HG02623 (cell line): ENCODE data around the gene UBE2K.
"Not testable (repeated sequence)": the region's sequence is repeated elsewhere in the genome, so short reads cannot be mapped to it uniquely, and the experiment has no call there.

ENCODE experiments used
- ATAC-seq: cut with Tn5 transposase; IDR thresholded peaks from one replicate; pipeline ENCODE4 v1.9.1; 2021; ENCODE audit warnings: moderate library complexity; ENCODE audit not compliant: unreplicated experiment

Gene UBE2K

GRCh38 chr4:39687014-39687413, 10.9 kb upstream of the UBE2K start:
- ATAC-seq = no peak

- ATAC-seq = no peak
Observed at GRCh38 chr4:39689970-39690369, 8.0 kb upstream of the UBE2K start.

- peak; percentile 16 for ATAC-seq
Observed at GRCh38 chr4:39698424-39699009, 581 bp downstream of the UBE2K start.

GRCh38 chr4:39699687-39700409, 1.9 kb downstream of the UBE2K start:
- no peak for ATAC-seq

GRCh38 chr4:39700554-39700953, 2.6 kb downstream of the UBE2K start:
- no peak for ATAC-seq

- no peak for ATAC-seq
Observed at GRCh38 chr4:39702716-39703115, 4.8 kb downstream of the UBE2K start.

DNA sequence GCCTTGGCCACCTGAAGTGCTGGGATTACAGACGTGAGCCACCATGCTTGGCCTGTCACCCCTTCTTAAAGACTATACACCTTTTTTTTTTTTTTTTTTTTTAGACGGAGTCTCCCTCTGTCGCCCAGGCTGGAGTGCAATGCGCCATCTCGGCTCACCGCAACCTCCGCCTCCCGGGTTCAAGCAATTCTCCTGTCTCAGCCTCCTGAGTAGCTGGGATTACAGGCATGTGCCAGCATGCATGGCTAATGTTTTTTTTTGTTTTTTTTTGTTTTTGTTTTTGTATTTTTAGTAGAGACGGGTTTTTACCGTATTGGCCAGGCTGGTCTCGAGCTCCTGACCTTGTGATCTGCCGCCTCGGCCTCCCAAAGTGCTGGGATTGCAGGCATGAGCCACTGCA, 6.9 kb downstream of the UBE2K start:
- not testable (repeated sequence) for ATAC-seq

DNA sequence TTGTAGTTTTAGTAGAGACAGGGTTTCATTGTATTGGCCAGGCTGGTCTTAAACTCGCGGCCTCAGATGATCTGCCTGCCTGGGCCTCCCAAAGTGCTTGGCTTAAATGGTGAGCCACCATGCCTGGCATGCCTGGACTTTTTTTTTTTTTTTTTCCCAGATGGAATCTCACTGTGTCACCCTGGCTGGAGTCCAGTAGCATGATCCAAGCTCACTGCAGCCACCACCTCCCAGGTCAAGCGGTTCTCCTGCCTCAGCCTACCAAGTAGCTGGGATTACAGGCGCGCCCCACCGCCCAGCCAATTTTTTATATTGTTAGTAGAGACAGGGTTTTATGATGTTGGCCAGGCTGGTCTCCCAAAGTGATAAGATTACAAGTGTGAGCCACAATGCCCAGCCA, 8.4 kb downstream of the UBE2K start:
- ATAC-seq = no peak

DNA sequence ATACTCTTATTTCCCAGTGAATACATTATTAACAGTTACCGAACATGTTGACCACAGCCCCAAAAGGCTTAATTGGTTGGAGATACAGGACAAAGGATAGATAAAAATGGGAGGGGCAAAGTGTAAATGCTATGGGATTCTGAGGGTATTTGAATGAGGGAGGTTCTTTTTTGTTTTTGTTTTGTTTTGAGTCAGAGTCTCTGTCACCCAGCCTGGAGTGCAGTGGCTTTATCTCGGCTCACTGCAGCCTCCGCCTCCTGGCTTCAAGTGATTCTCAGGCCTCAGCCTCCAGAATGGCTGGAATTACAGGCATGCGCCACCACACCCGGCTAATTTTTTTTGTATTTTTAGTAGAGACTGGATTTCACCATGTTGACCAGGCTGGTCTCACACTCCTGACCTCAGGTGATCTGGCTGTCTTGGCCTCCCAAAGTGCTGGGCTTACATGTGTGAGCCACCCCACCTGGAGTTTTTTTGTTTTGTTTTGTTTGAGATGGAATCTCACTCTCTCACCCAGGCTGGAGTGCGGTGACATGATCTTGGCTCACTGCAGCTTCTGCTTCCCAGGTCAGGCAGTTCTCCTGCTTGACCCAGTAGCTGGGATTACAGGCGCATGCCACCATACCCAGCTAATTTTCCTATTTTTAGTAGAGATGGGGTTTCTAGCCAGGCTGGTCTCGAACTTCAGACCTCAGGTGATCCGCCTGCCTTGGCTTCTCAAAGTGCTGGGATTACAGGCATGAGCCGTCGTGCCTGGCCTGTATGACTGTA, 9.0 kb downstream of the UBE2K start:
- no peak for ATAC-seq

- ATAC-seq = no peak
Observed at GRCh38 chr4:39710098-39710896, 12.4 kb downstream of the UBE2K start.

DNA sequence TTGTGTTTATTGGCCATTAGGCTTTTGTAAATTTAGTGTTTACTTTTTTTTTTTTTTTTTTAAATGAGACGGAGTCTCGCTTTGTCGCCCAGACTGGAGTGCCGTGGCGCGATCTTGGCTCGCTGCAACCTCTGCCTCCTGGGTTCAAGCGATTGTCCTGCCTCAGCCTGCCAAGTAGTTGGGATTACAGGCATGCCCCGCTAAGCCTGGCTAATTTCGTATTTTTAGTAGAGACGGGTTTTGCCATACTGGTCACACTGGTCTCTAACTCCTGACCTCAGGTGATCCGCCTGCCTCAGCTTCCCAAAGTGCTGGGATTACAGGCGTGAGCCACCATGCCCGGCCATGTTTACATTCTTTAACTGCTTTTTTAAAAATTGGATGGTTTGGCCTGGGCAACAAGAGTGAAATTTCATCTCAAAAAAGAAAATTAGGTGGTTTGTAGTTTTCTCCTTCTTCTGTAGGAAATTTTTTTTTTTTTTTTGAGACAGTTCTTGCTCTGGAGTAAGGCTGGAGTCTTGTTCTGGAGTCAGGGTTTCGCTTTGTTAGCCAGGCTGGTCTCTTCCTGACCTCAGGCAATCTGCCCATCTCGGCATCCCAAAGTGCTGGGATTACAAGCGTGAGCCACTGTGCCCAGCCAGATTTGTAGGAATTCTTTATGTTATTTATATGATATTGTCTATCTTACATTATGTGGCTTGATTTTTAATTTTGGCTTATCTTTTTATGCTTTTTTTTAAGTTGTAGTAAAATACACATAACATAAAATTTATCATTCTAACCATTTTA, 15.1 kb downstream of the UBE2K start:
- ATAC-seq = no peak

DNA sequence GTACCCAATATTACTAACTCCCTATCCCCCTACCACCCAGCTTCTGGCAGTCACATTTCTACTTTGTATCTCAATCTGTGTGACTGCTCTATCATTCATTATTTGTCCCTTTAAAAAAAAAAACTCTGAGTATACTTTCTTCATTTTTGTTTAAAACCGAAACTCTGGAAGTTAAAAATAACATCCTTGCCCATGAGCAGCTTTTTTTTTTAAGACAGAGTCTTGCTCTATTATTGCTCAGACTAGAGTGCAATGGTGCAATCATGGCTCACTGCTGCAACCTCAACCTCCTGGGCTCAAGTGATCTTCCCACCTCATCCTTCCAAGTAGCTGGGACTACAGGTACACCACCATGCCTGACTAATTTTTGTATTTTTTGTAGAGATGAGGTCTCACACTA, 15.8 kb downstream of the UBE2K start:
- peak; percentile 46 for ATAC-seq

GRCh38 chr4:39714166-39714565, 16.2 kb downstream of the UBE2K start:
- no peak for ATAC-seq

DNA sequence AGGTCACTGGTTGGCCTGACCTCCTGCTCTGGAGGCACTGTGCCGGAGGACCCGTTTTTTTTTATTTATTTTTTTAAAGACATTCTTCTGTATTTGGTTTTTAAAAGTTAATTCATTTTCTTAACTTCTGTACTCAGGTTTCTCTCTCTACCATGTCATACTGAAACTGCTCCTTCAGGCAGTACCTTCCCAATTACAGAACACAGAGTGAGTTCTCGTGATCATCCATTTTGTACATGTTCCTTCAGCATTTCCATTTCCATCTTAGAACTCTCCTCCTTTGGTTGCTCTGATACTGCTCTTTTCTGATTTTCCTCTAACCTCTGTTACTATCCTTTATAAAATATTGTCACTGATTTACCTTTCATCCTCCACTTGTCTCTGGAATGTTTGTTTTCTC, 17.9 kb downstream of the UBE2K start:
- ATAC-seq = no peak

DNA sequence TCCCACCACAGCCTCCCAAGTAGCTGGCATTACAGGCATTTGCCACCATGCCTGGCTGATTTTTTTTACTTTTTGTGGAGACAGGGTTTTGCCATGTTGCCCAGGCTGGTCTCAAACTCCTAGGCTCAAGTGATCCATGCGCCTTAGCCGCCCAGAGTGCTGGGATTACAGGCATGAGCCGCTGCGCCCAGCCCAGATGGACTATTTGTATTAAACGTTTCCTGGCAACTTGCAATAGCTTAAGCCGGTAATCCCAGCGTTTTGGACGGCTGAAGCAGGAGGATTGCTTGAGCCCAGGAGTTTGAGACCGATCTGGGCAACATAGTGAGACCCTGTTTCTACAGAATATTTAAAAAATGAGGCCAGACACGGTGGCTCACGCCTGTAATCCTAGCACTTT, 18.4 kb downstream of the UBE2K start:
- no peak for ATAC-seq

DNA sequence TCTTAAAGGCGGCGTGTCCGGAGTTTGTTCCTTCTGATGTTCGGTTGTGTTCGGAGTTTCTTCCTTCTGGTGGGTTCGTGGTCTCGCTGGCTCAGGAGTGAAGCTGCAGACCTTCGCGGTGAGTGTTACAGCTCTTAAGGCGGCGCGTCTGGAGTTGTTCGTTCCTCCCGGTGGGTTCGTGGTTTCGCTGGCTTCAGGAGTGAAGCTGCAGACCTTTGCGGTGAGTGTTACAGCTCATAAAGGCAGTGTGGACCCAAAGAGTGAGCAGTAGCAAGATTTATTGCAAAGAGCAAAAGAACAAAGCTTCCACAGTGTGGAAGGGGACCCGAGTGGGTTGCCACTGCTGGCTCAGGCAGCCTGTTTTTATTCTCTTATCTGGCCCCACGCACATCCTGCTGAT, 19.8 kb downstream of the UBE2K start:
- not testable (repeated sequence) for ATAC-seq

DNA sequence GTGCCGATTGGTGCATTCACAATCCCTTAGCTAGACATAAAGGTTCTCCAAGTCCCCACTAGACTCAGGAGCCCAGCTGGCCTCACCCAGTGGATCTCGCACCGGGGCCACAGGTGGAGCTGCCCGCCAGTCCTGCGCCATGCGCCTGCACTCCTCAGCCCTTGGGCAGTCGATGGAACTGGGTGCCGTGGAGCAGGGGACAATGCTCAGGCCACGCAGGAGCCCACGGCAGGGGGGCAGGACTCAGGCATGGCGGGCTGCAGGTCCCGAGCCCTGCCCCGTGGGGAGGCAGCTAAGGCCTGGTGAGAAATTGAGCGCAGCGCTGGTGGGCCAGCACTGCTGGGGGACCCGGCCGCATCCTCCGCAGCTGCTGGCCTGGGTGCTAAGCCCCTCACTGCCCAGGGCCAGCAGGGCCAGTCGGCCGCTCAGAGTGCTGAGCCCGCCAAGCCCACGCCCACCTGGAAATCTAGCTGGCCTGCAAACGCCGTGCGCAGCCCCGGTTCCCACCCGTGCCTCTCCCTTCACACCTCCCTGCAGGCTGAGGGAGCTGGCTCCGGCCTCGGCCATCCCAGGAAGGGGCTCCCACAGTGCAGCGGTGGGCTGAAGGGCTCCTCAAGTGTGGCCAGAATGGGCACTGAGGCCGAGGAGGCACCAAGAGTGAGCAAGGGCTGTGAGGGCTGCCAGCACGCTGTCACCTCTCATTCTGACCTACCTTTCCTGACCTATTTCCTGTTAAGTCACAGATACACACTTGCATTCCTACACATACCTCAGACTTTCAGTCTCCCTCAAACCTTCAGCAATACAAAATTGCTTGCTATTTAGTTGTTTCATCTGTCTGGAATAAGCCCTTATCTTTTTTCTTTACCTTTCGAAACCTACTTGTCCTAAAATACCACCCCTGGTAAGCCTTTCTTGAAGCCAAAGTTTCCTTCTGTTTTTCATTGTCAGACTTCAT, 20.7 kb downstream of the UBE2K start:
- ATAC-seq = no peak

DNA sequence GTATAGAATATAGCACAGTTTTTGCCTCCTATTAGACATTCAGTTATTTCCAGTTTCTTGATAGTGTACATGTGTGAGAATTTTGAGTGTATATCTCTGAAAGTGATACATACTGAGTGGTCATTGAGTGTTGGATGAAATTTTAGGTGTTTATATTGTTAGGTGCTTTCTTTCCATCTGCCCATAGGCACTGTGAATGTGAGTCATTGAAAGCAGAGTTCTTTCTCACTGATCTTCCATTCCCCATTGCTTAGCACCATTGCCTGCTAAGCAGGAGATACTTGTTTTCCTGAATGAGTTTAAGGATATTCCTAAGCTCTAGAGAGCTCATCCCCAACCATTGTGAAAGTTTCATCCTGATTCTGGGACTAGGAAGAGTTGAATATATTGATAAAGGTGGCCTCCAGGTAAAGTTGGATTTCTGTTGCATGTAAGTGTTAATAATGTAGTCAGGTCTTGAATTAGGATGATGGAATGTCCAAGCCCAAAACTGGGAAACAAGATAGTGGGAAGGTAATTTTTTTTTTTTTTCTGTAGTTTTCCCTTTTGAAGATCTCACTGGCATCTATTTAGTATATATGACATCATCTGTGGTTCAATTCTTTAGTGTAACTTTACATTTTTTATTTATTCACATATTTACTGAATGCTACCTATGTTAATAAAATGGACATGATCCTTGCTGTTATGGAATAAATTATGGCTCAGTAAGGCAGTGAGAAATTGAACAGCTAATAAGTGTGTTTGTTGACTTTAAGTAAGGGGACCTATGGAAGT, 22.1 kb downstream of the UBE2K start:
- ATAC-seq = no peak

DNA sequence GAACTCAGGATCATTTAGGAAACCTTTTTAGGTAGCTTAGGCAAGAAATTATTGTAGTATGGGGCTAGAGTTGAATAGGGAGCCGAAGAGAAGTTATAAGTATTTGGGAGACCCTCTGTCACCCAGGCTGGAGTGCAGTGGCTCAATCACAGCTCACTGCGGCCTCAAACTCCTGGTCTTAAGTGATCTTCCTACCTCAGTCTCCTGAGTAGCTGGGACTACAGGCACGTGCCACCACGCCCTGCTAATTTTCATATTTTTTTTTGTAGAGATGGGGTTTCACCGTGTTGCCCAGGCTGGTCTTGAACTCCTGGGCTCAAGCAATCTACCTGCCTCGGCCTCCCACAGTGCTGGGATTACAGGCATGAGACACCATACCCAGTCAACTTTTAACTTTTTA, 23.3 kb downstream of the UBE2K start:
- ATAC-seq = not testable (repeated sequence)
